Stimulated activated memory B cell treated with anti-CD40 and anti-IgM and Interleukin-4, amounts not matched to agents 10 μg/mL and 1 μg/mL and 100 μg/mL, for 72 hours (primary cell): Measurements from ENCODE around the gene RPUSD4.
"Not testable (repeated sequence)": the region's sequence is repeated elsewhere in the genome, so short reads cannot be mapped to it uniquely, and the experiment has no call there.

Experiments used
- ATAC-seq: fragments of 150-1000 bp; cut with Tn5 transposase; 2 replicates; pipeline ENCODE4 v1.10.0; 2021
- H3K27ac Mint-ChIP-seq: one replicate; pipeline ENCODE4 v1.8.0; 2022; ENCODE audit warnings: mild to moderate bottlenecking, mixed read lengths
- H3K27me3 Mint-ChIP-seq: one replicate; pipeline ENCODE4 v1.8.0; 2022; ENCODE audit warnings: mixed read lengths
- H3K36me3 Mint-ChIP-seq: one replicate; pipeline ENCODE4 v1.8.0; 2022; ENCODE audit warnings: mixed read lengths
- H3K4me1 Mint-ChIP-seq: one replicate; pipeline ENCODE4 v1.8.0; 2022; ENCODE audit warnings: mixed read lengths
- H3K4me3 Mint-ChIP-seq: one replicate; pipeline ENCODE4 v1.8.0; 2022; ENCODE audit warnings: mild to moderate bottlenecking, moderate library complexity, mixed read lengths
- H3K9me3 Mint-ChIP-seq: one replicate; pipeline ENCODE4 v1.8.0; 2022; ENCODE audit warnings: mixed read lengths

RPUSD4 gene

GRCh38 chr11:126211236-126212088, at the start of gene RPUSD4, which contains the start of gene FAM118B:
Gene RPUSD4, minus strand, starts transcription at chr11:126211650. Its CDS starts 12 bp downstream, at chr11:126211638.
Gene FAM118B, plus strand, starts transcription at chr11:126211782. Its CDS starts 23,220 bp downstream, at chr11:126235002.
- peak within 1 kb of the TSS; percentile 85 for H3K27ac Mint-ChIP-seq
- peaks cover 17% of the 10 kb centered on the region for H3K36me3 Mint-ChIP-seq
- H3K9me3 Mint-ChIP-seq: no peaks in the 10 kb centered on the region
- no peaks in the 10 kb centered on the region for H3K27me3 Mint-ChIP-seq
- H3K4me1 Mint-ChIP-seq: peaks cover 30% of the 10 kb centered on the region
- peak; percentile 100 for ATAC-seq
- peak within 1 kb of the TSS; percentile 95 for H3K4me3 Mint-ChIP-seq

- no peaks in the 10 kb centered on the region for H3K9me3 Mint-ChIP-seq
- H3K27me3 Mint-ChIP-seq: no peaks in the 10 kb centered on the region
- peaks cover 34% of the 10 kb centered on the region for H3K36me3 Mint-ChIP-seq
- no peak overlapping the region for H3K4me3 Mint-ChIP-seq
- ATAC-seq: no peak
- H3K27ac Mint-ChIP-seq: no peak overlapping the region
- H3K4me1 Mint-ChIP-seq: no peaks in the 10 kb centered on the region
Measured at GRCh38 chr11:126257764-126258163, 46.3 kb upstream of the RPUSD4 start.

- Mint-ChIP-seq H3K36me3 (peaks cover 32% of the 10 kb centered on the region), H3K27ac (no peak overlapping the region), H3K9me3 (no peaks in the 10 kb centered on the region), H3K4me3 (no peak overlapping the region), H3K27me3 (no peaks in the 10 kb centered on the region), H3K4me1 (no peaks in the 10 kb centered on the region)
- ATAC-seq: no peak
Measured at GRCh38 chr11:126257144-126257543, 45.7 kb upstream of the RPUSD4 start.

- no peaks in the 10 kb centered on the region for H3K27me3 Mint-ChIP-seq
- H3K4me3 Mint-ChIP-seq: no peak overlapping the region
- peaks cover 36% of the 10 kb centered on the region for H3K36me3 Mint-ChIP-seq
- no peaks in the 10 kb centered on the region for H3K4me1 Mint-ChIP-seq
- no peak for ATAC-seq
- no peak overlapping the region for H3K27ac Mint-ChIP-seq
- H3K9me3 Mint-ChIP-seq: no peaks in the 10 kb centered on the region
Measured at GRCh38 chr11:126256216-126256615, 44.8 kb upstream of the RPUSD4 start.

GRCh38 chr11:126255507-126255906, 44.1 kb upstream of the RPUSD4 start:
- not testable (repeated sequence) for H3K4me3 Mint-ChIP-seq, H3K27ac Mint-ChIP-seq, H3K9me3 Mint-ChIP-seq, ATAC-seq, H3K27me3 Mint-ChIP-seq, H3K4me1 Mint-ChIP-seq
- H3K36me3 Mint-ChIP-seq: peaks cover 30% of the 10 kb centered on the region

DNA sequence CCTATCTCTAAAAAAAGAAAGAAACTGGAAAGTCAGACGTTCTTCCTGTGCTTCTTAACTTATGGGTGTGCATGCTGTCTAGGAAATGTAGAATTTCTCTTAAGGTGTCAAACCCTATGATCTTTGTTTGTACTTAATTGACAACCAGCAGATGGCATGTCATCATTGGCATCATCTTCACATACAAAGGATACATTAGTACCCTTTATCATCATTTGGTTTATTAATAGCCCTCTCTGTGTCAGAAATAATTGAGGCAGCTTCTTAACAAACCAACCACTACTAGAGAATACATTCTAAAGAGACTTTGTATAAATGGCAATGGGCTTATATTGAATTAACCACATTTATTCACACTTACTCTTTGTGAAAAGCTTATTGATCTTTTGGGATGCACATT, 43.4 kb upstream of the RPUSD4 start:
- H3K9me3 Mint-ChIP-seq: no peaks in the 10 kb centered on the region
- H3K36me3 Mint-ChIP-seq: peaks cover 26% of the 10 kb centered on the region
- no peak for ATAC-seq
- H3K27me3 Mint-ChIP-seq: no peaks in the 10 kb centered on the region
- no peaks in the 10 kb centered on the region for H3K4me1 Mint-ChIP-seq
- no peak overlapping the region for H3K27ac Mint-ChIP-seq
- no peak overlapping the region for H3K4me3 Mint-ChIP-seq

DNA sequence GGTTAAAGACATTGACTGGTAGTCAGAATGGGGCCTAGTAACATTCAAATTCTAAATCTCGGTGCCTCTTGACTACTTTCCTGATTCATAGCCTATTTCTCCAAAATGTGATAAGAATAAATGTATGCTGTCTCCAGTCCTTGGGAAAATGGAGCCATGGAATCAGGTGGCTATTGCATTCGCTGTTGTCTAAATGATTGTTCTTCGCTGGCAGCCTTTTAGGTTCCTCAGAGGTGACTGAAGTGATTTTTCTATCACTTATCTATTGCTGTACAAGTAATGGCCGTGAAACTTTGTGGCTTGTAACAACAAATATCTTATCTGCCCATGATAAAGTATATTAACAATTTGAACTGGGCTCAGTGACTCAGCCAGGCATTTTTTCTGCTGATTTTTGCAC, 41.8 kb upstream of the RPUSD4 start:
- no peaks in the 10 kb centered on the region for H3K9me3 Mint-ChIP-seq
- H3K27me3 Mint-ChIP-seq: no peaks in the 10 kb centered on the region
- H3K4me1 Mint-ChIP-seq: no peaks in the 10 kb centered on the region
- no peak for ATAC-seq
- no peak overlapping the region for H3K27ac Mint-ChIP-seq
- H3K36me3 Mint-ChIP-seq: peaks cover 26% of the 10 kb centered on the region
- no peak overlapping the region for H3K4me3 Mint-ChIP-seq

DNA sequence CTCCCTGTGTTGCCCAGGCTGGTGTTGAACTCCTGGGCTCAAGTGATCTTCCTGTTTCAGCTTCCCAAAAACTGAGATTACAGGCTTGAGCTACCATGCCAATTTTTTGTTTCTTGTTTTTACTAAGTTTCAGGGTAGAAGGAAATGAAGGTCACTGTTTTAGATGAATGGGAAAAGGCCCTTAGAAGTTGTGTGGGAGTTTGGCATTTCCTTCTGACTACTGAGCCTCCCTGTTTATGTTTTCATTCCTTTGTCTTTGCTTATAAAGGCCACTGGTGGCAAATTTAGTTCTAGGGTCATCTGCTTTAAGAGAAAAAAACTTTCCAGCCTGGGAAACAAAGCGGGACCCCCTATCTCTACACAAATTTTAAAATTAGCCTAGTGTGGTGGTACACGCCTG, 35.2 kb upstream of the RPUSD4 start:
- Mint-ChIP-seq H3K27me3 (no peaks in the 10 kb centered on the region), H3K4me3 (no peak overlapping the region), H3K4me1 (no peaks in the 10 kb centered on the region), H3K9me3 (no peaks in the 10 kb centered on the region), H3K36me3 (peaks cover 39% of the 10 kb centered on the region), H3K27ac (no peak overlapping the region)
- no peak for ATAC-seq

DNA sequence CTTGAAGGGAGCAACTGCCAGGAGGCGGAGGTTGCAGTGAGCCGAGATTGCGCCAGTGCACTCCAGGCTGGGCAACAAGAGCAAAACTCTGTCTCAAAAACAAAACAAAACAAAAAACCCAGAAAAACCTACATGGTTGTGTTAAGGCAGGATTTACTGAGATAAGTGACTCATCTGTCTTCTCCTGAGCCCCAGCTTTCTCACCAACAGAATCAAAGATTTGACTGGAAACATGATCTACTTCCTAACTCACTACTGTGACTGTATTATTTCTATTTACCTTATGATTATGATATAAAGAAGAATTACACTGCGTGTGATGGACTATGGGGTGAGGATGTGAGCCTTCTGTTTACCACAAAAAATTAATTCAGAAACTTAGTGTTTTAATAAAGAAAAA, 21.9 kb upstream of the RPUSD4 start:
- Mint-ChIP-seq H3K9me3 (no peaks in the 10 kb centered on the region), H3K27ac (no peak overlapping the region), H3K36me3 (peaks cover 48% of the 10 kb centered on the region), H3K4me3 (no peak overlapping the region), H3K27me3 (no peaks in the 10 kb centered on the region), H3K4me1 (peaks cover 6% of the 10 kb centered on the region)
- ATAC-seq: no peak

DNA sequence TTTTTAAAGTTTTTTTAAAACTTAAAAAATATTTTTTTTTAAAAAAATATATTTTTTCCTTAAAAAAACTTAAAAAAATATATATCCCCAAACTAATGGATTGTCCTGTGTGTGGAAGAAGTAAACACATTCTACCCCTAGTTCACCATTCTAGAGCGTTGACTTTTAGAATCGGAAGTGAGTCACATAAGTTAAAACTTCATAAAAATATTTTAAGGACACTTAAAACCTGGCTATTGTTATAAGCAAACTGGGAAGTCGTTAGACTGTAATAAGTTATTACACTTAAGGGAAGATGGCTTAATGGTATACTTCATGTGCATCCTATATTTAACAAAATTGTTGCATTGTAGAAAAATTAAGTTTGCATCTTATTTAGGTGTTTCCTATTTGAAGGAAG, 21.2 kb upstream of the RPUSD4 start:
- H3K27me3 Mint-ChIP-seq: no peaks in the 10 kb centered on the region
- no peaks in the 10 kb centered on the region for H3K9me3 Mint-ChIP-seq
- peaks cover 6% of the 10 kb centered on the region for H3K4me1 Mint-ChIP-seq
- H3K36me3 Mint-ChIP-seq: peaks cover 43% of the 10 kb centered on the region
- no peak overlapping the region for H3K27ac Mint-ChIP-seq
- ATAC-seq: no peak
- H3K4me3 Mint-ChIP-seq: no peak overlapping the region

DNA sequence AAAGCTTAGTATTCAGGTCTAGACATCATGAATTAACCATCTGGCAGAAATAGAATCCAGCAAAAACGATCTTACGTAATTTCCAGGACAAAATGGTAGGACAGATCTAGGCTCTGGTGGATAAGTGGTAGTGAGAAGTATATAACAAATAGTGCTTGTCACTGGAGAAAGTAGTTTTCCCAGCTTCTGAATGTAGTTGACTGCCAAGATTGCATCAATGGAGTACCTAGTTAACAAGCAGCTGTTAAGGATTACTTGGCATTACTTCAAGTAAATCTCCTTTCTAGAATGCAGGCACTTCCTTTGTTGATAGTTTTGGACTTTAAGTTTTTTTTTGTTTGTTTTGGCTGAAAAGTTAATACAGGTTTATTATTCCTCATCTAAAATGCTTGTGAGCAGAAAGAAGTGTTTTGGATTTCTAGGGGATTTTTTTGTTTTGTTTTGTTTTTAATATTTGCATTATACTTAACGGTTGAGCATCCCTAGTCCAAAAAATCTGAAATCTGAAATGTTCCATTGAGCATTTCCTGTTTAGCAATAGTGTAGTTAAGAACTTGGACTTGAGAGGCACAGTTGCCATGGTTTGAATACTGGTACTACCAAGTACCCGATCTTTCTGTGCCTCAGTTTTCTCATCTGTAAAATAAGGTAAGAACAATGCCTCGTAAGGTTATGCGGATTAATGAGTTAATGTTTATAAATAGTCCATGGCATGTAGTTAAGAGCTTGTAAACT, 20.4 kb upstream of the RPUSD4 start:
- H3K4me3 Mint-ChIP-seq: no peak overlapping the region
- peaks cover 42% of the 10 kb centered on the region for H3K36me3 Mint-ChIP-seq
- H3K27ac Mint-ChIP-seq: no peak overlapping the region
- no peaks in the 10 kb centered on the region for H3K27me3 Mint-ChIP-seq
- H3K4me1 Mint-ChIP-seq: peaks cover 6% of the 10 kb centered on the region
- no peak for ATAC-seq
- no peaks in the 10 kb centered on the region for H3K9me3 Mint-ChIP-seq

DNA sequence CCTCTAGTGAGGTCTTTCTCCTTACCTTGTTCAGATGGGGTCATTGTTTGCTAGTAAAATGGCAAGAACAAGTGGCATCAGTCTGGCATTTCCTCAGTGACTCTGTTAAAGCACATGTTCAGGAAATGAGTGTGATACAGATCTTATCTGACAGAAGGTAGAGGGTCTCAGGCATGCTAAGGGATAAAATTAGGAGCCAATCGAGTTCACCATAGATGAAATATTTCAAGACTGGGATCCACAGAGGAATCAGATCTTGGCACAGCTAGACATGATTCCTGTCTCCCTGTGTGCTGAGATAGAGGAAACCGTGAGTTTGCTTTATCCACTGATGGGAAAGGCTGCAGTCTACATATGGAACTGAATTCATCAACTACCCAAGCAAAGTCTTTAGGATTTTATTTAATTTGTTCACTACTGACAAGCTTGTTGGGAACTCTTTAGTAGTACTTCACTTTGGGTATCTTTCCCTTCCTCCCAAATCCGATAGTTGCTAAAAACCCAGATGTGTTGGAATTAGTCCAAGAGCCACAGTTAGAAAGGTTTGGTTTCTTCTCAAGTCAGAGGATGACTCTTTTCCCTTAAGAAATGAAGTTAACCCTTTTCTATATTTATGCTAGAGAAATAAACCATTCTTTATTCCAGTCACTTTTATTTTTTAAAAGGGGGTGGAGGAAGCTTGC, 18.5 kb upstream of the RPUSD4 start:
- H3K27ac Mint-ChIP-seq: no peak overlapping the region
- no peak for ATAC-seq
- no peaks in the 10 kb centered on the region for H3K9me3 Mint-ChIP-seq
- H3K4me1 Mint-ChIP-seq: peaks cover 6% of the 10 kb centered on the region
- peaks cover 33% of the 10 kb centered on the region for H3K36me3 Mint-ChIP-seq
- H3K27me3 Mint-ChIP-seq: no peaks in the 10 kb centered on the region
- no peak overlapping the region for H3K4me3 Mint-ChIP-seq

GRCh38 chr11:126226334-126227084, 15.1 kb upstream of the RPUSD4 start:
- no peaks in the 10 kb centered on the region for H3K9me3 Mint-ChIP-seq
- H3K27ac Mint-ChIP-seq: no peak overlapping the region
- H3K4me1 Mint-ChIP-seq: no peaks in the 10 kb centered on the region
- H3K4me3 Mint-ChIP-seq: no peak overlapping the region
- H3K36me3 Mint-ChIP-seq: peaks cover 32% of the 10 kb centered on the region
- no peak for ATAC-seq
- no peaks in the 10 kb centered on the region for H3K27me3 Mint-ChIP-seq

- Mint-ChIP-seq H3K27ac (no peak overlapping the region), H3K27me3 (no peaks in the 10 kb centered on the region), H3K4me1 (peaks cover 3% of the 10 kb centered on the region), H3K36me3 (peaks cover 27% of the 10 kb centered on the region), H3K4me3 (no peak overlapping the region), H3K9me3 (no peaks in the 10 kb centered on the region)
- ATAC-seq: no peak
Measured at GRCh38 chr11:126225295-126225665, 13.8 kb upstream of the RPUSD4 start.
